GM12892 (cell line): ENCODE results near the gene TBXAS1.

Experiments used
- POLR2AphosphoS5 ChIP-seq: IDR thresholded peaks from 2 replicates; pipeline ENCODE4 v1.6.1; 2011; ENCODE audit warnings: low read depth, low read length, control low read depth
- TAF1 ChIP-seq: IDR thresholded peaks from 2 replicates; pipeline ENCODE4 v1.6.1; 2011; ENCODE audit warnings: low read depth, mild to moderate bottlenecking, control low read depth, low read length, borderline replicate concordance

GRCh38 chr7:139901056-139901795 is 72.2 kb downstream of the TBXAS1 start:
- TF ChIP-seq TAF1 (no peak), POLR2AphosphoS5 (no peak)
